ENCODE results near the gene SERPINB6. TPM values are rescaled to one million over a fixed set of nuclear protein-coding genes. Genes with fewer than 3 reads are reported as not detected.

Gene SERPINB6
- total and polyA plus RNA-seq, 9 of the 15 experiments (the other 6 are each of a cell fraction or from before 2014, with no cell fraction given): 86.6 to 211 (median 143) TPM

DNA sequence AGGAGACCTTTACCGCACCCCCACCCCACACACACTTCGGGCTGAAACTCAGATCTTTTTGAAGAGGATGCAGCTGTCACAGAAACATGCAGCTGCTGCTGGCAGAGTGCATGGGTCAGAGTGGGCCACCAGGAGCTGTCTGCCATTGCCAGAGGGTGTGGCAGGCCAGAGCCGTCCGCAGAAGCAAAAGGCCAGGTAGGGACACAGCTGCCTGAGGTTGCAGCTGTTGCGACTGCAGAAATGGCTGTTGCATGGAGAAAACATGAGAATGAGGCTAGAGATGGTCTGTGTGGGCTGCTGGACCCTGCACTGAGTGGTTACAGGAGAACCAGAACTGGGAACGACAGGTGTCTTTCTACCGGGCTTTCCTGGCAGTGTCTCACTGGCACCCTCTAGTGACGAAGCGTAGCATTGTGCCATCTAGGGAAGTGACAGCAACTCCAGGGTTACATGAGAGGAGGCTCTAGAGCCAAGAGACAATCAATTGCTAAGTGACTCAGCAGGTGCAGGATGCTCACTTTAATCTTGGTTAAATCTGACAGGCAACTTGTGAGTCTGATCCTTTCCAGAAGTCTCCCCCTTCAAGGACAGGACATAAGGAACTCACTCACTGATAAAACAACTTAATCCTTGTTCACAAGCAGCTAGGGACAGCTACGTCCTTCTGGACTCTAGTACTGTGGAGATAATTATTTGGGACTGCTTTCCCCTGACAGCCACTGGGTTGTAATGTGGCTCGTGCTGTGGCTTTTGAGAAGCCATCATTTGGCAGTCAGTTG lies 39.2 kb downstream of the SERPINB6 start (continued):
- TF ChIP-seq, protein P1, sequence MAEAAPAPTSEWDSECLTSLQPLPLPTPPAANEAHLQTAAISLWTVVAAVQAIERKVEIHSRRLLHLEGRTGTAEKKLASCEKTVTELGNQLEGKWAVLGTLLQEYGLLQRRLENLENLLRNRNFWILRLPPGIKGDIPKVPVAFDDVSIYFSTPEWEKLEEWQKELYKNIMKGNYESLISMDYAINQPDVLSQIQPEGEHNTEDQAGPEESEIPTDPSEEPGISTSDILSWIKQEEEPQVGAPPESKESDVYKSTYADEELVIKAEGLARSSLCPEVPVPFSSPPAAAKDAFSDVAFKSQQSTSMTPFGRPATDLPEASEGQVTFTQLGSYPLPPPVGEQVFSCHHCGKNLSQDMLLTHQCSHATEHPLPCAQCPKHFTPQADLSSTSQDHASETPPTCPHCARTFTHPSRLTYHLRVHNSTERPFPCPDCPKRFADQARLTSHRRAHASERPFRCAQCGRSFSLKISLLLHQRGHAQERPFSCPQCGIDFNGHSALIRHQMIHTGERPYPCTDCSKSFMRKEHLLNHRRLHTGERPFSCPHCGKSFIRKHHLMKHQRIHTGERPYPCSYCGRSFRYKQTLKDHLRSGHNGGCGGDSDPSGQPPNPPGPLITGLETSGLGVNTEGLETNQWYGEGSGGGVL (CRISPR knock-in tag; IDR thresholded peaks at IDR 0.05): no peak
- no peak for TF ChIP-seq MCM7 (IDR thresholded peaks at IDR 0.05)
- TF ChIP-seq, protein P2, sequence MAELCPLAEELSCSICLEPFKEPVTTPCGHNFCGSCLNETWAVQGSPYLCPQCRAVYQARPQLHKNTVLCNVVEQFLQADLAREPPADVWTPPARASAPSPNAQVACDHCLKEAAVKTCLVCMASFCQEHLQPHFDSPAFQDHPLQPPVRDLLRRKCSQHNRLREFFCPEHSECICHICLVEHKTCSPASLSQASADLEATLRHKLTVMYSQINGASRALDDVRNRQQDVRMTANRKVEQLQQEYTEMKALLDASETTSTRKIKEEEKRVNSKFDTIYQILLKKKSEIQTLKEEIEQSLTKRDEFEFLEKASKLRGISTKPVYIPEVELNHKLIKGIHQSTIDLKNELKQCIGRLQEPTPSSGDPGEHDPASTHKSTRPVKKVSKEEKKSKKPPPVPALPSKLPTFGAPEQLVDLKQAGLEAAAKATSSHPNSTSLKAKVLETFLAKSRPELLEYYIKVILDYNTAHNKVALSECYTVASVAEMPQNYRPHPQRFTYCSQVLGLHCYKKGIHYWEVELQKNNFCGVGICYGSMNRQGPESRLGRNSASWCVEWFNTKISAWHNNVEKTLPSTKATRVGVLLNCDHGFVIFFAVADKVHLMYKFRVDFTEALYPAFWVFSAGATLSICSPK (IDR thresholded peaks at IDR 0.05; ENCODE audit: borderline replicate concordance): no peak
- TF ChIP-seq ESRRA (IDR thresholded peaks at IDR 0.05; ENCODE audit: borderline replicate concordance, low read depth): peak; percentile 96
- TF ChIP-seq KDM2B (CRISPR knock-in tag; IDR thresholded peaks at IDR 0.05): no peak
- TF ChIP-seq, protein P3, sequence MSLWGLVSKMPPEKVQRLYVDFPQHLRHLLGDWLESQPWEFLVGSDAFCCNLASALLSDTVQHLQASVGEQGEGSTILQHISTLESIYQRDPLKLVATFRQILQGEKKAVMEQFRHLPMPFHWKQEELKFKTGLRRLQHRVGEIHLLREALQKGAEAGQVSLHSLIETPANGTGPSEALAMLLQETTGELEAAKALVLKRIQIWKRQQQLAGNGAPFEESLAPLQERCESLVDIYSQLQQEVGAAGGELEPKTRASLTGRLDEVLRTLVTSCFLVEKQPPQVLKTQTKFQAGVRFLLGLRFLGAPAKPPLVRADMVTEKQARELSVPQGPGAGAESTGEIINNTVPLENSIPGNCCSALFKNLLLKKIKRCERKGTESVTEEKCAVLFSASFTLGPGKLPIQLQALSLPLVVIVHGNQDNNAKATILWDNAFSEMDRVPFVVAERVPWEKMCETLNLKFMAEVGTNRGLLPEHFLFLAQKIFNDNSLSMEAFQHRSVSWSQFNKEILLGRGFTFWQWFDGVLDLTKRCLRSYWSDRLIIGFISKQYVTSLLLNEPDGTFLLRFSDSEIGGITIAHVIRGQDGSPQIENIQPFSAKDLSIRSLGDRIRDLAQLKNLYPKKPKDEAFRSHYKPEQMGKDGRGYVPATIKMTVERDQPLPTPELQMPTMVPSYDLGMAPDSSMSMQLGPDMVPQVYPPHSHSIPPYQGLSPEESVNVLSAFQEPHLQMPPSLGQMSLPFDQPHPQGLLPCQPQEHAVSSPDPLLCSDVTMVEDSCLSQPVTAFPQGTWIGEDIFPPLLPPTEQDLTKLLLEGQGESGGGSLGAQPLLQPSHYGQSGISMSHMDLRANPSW (CRISPR knock-in tag; IDR thresholded peaks at IDR 0.05): peak; percentile 92; the same call in 1 of the 2 replicates
- TF ChIP-seq FOXA3 (CRISPR knock-in tag; conservative IDR thresholded peaks at IDR 0.05 in 1 of 2, IDR thresholded peaks at IDR 0.05 in 1 of 2): no peak
- TF ChIP-seq, protein P4, sequence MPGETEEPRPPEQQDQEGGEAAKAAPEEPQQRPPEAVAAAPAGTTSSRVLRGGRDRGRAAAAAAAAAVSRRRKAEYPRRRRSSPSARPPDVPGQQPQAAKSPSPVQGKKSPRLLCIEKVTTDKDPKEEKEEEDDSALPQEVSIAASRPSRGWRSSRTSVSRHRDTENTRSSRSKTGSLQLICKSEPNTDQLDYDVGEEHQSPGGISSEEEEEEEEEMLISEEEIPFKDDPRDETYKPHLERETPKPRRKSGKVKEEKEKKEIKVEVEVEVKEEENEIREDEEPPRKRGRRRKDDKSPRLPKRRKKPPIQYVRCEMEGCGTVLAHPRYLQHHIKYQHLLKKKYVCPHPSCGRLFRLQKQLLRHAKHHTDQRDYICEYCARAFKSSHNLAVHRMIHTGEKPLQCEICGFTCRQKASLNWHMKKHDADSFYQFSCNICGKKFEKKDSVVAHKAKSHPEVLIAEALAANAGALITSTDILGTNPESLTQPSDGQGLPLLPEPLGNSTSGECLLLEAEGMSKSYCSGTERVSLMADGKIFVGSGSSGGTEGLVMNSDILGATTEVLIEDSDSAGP (CRISPR knock-in tag; IDR thresholded peaks at IDR 0.05): no peak
- TF ChIP-seq KLF1 (tag; IDR thresholded peaks at IDR 0.05): no peak
- TF ChIP-seq, protein P5, sequence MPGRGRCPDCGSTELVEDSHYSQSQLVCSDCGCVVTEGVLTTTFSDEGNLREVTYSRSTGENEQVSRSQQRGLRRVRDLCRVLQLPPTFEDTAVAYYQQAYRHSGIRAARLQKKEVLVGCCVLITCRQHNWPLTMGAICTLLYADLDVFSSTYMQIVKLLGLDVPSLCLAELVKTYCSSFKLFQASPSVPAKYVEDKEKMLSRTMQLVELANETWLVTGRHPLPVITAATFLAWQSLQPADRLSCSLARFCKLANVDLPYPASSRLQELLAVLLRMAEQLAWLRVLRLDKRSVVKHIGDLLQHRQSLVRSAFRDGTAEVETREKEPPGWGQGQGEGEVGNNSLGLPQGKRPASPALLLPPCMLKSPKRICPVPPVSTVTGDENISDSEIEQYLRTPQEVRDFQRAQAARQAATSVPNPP (IDR thresholded peaks at IDR 0.05; ENCODE audit: borderline replicate concordance, insufficient read depth, insufficient read length): no peak
- TF ChIP-seq FIP1L1 (IDR thresholded peaks at IDR 0.05; ENCODE audit: low read depth, low read length, poor library complexity, severe bottlenecking): no peak
- no peak for TF ChIP-seq SIN3A (IDR thresholded peaks at IDR 0.05; ENCODE audit: borderline replicate concordance in 2 of 2, control insufficient read depth in 1 of 2, low read depth in 2 of 2, low read length in 2 of 2)
- TF ChIP-seq, protein P6, sequence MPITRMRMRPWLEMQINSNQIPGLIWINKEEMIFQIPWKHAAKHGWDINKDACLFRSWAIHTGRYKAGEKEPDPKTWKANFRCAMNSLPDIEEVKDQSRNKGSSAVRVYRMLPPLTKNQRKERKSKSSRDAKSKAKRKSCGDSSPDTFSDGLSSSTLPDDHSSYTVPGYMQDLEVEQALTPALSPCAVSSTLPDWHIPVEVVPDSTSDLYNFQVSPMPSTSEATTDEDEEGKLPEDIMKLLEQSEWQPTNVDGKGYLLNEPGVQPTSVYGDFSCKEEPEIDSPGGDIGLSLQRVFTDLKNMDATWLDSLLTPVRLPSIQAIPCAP (CRISPR knock-in tag; IDR thresholded peaks at IDR 0.05; ENCODE audit: borderline replicate concordance): no peak
- no peak for TF ChIP-seq SRSF3 (IDR thresholded peaks at IDR 0.05; ENCODE audit: insufficient read depth, low read length)
- no peak for TF ChIP-seq PHTF2 (CRISPR knock-in tag; IDR thresholded peaks at IDR 0.05)

Data from K562 (cell line).